CD4-positive, CD25-positive, alpha-beta regulatory T cell (primary cell): ENCODE results near the gene IKZF3. TPM values are rescaled to one million over a fixed set of nuclear protein-coding genes. Genes with fewer than 3 reads are reported as not detected.

Experiments
- ATAC-seq, 2 donors: fragments of 150-1000 bp; cut with Tn5 transposase; one replicate each; pipeline ENCODE4 v1.10.0; 2021; ENCODE audit warnings: low read depth in 2 of 2, moderate number of reproducible peaks in 2 of 2, moderate library complexity in 1 of 2
- DNase-seq, 3 donors: peaks; one replicate each; pipeline versions ENCODE4 v3.0.0 to v3.0.0-alpha.2; 2012 to 2022; ENCODE audit warnings: mixed read lengths in 1 of 3
- H3K27ac ChIP-seq: one replicate; pipeline ENCODE4 v1.7.0; 2013; ENCODE audit warnings: mild to moderate bottlenecking, low read length; ENCODE audit not compliant: insufficient read depth, poor library complexity, severe bottlenecking
- H3K27me3 ChIP-seq: one replicate; pipeline ENCODE4 v1.7.0; 2013; ENCODE audit warnings: low read length; ENCODE audit not compliant: control insufficient read depth, insufficient read depth
- H3K36me3 ChIP-seq: one replicate; pipeline ENCODE4 v1.7.0; 2013; ENCODE audit warnings: mild to moderate bottlenecking, low read length, moderate library complexity; ENCODE audit not compliant: control insufficient read depth, insufficient read depth
- H3K4me1 ChIP-seq: 2 replicates; pipeline ENCODE4 v1.7.0; 2013; ENCODE audit warnings: mild to moderate bottlenecking, low read length; ENCODE audit not compliant: insufficient read depth, control insufficient read depth, poor library complexity, severe bottlenecking
- H3K4me3 ChIP-seq: one replicate; pipeline ENCODE4 v1.7.0; 2013; ENCODE audit warnings: low read depth, mild to moderate bottlenecking, low read length, moderate library complexity
- H3K9me3 ChIP-seq, 2 experiments: 1 replicate in 1 of 2; 2 replicates in 1 of 2; pipeline ENCODE4 v1.7.0; 2013; ENCODE audit warnings: low read length in 2 of 2, mild to moderate bottlenecking in 1 of 2, moderate library complexity in 1 of 2; ENCODE audit not compliant: control insufficient read depth in 2 of 2
- H3K27ac Mint-ChIP-seq, 3 donors: one replicate each; pipeline ENCODE4 v1.8.0; 2020 to 2022; ENCODE audit warnings: mild to moderate bottlenecking in 3 of 3, mixed read lengths in 3 of 3, moderate library complexity in 2 of 3
- H3K27me3 Mint-ChIP-seq: one replicate; pipeline ENCODE4 v1.8.0; 2022; ENCODE audit warnings: mild to moderate bottlenecking, mixed read lengths
- H3K36me3 Mint-ChIP-seq: one replicate; pipeline ENCODE4 v1.8.0; 2020; ENCODE audit warnings: mixed read lengths
- H3K4me1 Mint-ChIP-seq, 4 donors: one replicate each; pipeline ENCODE4 v1.8.0; 2020 to 2022; ENCODE audit warnings: mixed read lengths in 4 of 4, mild to moderate bottlenecking in 1 of 4
- H3K4me3 Mint-ChIP-seq, 4 donors: one replicate each; pipeline ENCODE4 v1.8.0; 2020 to 2022; ENCODE audit warnings: mild to moderate bottlenecking in 4 of 4, mixed read lengths in 4 of 4, moderate library complexity in 3 of 4
- H3K9me3 Mint-ChIP-seq, 7 donors: one replicate each; pipeline ENCODE4 v1.8.0; 2020 to 2022; ENCODE audit warnings: mixed read lengths in 7 of 7, mild to moderate bottlenecking in 3 of 7, moderate library complexity in 2 of 7
- polyA plus RNA-seq, 4 donors: library from polyadenylated mRNA; unstranded; fragments of 300-500 nt; fragmentation: Illumina TruSeq; gene quantifications; one replicate each; pipeline ENCODE4 v1.2.3, GENCODE V29; 2021
- total RNA-seq: library from RNA; stranded (reverse); gene quantifications from one replicate; pipeline ENCODE4 v1.2.3, GENCODE V29; 2022

IKZF3 gene
- total and polyA plus RNA-seq, 5 donors from 2014 or later, result 30.4 to 146 (median 36.4) TPM

DNA sequence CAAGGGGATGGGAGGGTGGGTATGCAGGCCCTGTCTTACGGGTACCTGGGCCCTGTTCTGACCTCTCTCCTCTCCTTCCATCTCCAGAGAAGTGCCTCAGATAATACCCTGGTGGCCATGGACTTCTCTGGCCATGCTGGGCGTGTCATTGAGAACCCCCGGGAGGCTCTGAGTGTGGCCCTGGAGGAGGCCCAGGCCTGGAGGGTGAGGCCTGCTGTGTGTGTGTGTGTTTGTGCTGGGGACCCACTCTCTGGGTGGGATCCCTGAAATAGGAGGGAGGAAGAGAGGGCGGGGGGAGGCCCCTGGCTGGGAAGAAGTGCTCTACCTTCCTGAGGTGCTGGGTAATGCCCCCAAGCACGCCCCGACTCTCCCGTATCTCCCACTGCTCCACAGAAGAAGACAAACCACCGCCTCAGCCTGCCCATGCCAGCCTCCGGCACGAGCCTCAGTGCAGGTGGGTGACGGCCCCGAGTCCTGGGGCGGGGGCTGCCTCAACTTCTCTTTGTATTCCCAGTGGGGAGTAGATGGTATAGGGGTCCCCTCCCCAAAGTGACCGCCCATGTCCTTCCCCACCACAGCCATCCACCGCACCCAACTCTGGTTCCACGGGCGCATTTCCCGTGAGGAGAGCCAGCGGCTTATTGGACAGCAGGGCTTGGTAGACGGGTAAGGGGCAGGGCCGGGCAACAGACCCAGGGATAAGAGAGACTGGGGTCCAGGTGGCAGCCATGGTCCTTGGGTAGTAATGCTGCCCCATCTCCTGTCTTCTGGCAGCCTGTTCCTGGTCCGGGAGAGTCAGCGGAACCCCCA, 118.6 kb downstream of the IKZF3 start:
- Histone ChIP-seq H3K4me1 (no peaks in the 10 kb centered on the region), H3K9me3 (no peaks in the 10 kb centered on the region), H3K27me3 (no peaks in the 10 kb centered on the region), H3K27ac (no peak overlapping the region), H3K36me3 (no peaks in the 10 kb centered on the region), H3K4me3 (no peak overlapping the region)
- Mint-ChIP-seq H3K4me1 (peaks cover 0 to 4% (median 0%) of the 10 kb centered on the region in 4 donors), H3K27ac (no peak overlapping the region), H3K36me3 (no peaks in the 10 kb centered on the region), H3K9me3 (no peaks in the 10 kb centered on the region), H3K4me3 (no peak overlapping the region), H3K27me3 (peaks cover 20% of the 10 kb centered on the region)
- DNase-seq, result no peak
- ATAC-seq, result no peak

DNA sequence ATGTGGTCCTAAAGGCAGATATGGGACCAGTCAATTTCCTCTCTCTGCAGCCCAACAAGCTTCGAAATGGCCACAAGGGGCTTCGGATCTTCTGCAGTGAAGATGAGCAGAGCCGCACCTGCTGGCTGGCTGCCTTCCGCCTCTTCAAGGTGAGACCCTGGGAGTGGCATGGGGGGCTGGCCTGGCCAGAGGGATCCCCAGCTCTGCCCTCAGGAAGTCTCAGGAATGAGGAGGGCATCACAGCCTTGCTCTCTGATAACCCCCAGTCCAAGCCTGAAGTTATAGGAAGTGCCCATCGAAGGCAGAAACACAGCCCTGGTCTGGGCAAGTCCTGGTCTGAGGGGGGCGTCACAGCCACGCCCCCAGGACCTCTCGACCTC, 119.3 kb downstream of the IKZF3 start:
- Mint-ChIP-seq H3K36me3 (no peaks in the 10 kb centered on the region), H3K9me3 (peaks cover 0 to 1% (median 0%) of the 10 kb centered on the region in 7 donors), H3K4me1 (peaks cover 0 to 4% (median under 1%) of the 10 kb centered on the region in 4 donors), H3K4me3 (no peak overlapping the region), H3K27ac (no peak overlapping the region), H3K27me3 (peaks cover 20% of the 10 kb centered on the region)
- Histone ChIP-seq H3K36me3 (no peaks in the 10 kb centered on the region), H3K27me3 (no peaks in the 10 kb centered on the region), H3K4me1 (no peaks in the 10 kb centered on the region), H3K27ac (no peak overlapping the region), H3K4me3 (no peak overlapping the region), H3K9me3 (no peaks in the 10 kb centered on the region)
- ATAC-seq (no peak), DNase-seq (no peak)

- H3K27me3 ChIP-seq, result no peaks in the 10 kb centered on the region
- ATAC-seq, result no peak
- H3K4me3 Mint-ChIP-seq, result no peak overlapping the region
These were observed 119.9 kb downstream of the IKZF3 start for GRCh38 chr17:39744075-39744835.

GRCh38 chr17:39742856-39743436, 121.2 kb downstream of the IKZF3 start:
- no peak for ATAC-seq
- Histone ChIP-seq H3K36me3 (no peaks in the 10 kb centered on the region), H3K4me3 (no peak overlapping the region), H3K27me3 (no peaks in the 10 kb centered on the region), H3K9me3 (no peaks in the 10 kb centered on the region), H3K27ac (no peak overlapping the region), H3K4me1 (peaks cover 13% of the 10 kb centered on the region)
- H3K27me3 Mint-ChIP-seq, result peaks cover 25% of the 10 kb centered on the region
- no peak for DNase-seq
- no peaks in the 10 kb centered on the region for H3K36me3 Mint-ChIP-seq
- H3K4me3 Mint-ChIP-seq, result no peak overlapping the region
- peaks cover 0 to 1% (median 0%) of the 10 kb centered on the region in 7 donors for H3K9me3 Mint-ChIP-seq
- H3K27ac Mint-ChIP-seq, result no peak overlapping the region
- peaks cover 0 to 16% (median 6%) of the 10 kb centered on the region in 4 donors for H3K4me1 Mint-ChIP-seq

More at GRCh38 chr17:39744075-39744835, 119.9 kb downstream of the IKZF3 start:
- no peak overlapping the region for H3K27ac Mint-ChIP-seq
- Histone ChIP-seq H3K36me3 (no peaks in the 10 kb centered on the region), H3K27ac (no peak overlapping the region), H3K9me3 (no peaks in the 10 kb centered on the region), H3K4me1 (peaks cover under 1% of the 10 kb centered on the region), H3K4me3 (no peak overlapping the region)
- H3K36me3 Mint-ChIP-seq, result no peaks in the 10 kb centered on the region
- DNase-seq, result no peak
- H3K4me1 Mint-ChIP-seq, result peaks cover 0 to 6% (median 2%) of the 10 kb centered on the region in 4 donors
- H3K27me3 Mint-ChIP-seq, result peaks cover 20% of the 10 kb centered on the region
- H3K9me3 Mint-ChIP-seq, result peaks cover 0 to 1% (median 0%) of the 10 kb centered on the region in 7 donors

DNA sequence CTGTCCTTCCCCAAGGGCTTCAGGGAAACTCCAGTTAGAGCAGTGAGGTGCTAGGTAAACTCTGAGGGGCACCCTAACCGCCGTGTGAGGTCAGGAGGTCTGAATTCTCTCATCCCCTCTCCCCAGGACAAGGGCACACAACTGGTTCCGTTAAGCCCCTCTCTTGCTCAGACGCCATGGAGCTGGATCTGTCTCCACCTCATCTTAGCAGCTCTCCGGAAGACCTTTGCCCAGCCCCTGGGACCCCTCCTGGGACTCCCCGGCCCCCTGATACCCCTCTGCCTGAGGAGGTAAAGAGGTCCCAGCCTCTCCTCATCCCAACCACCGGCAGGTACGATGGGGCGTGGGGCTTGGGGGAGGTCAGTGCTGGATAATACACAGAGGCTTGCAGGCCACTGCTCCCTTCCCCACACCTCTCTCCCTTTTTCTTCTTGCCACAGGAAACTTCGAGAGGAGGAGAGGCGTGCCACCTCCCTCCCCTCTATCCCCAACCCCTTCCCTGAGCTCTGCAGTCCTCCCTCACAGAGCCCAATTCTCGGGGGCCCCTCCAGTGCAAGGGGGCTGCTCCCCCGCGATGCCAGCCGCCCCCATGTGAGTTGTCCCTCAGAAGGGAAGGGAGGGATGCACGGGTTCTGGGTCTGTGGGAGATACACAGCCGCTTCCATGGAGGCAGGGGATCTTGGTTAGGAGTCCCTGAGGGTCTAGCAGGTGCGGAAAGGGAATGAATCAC, 121.8 kb downstream of the IKZF3 start:
- ATAC-seq, result no peak

DNA sequence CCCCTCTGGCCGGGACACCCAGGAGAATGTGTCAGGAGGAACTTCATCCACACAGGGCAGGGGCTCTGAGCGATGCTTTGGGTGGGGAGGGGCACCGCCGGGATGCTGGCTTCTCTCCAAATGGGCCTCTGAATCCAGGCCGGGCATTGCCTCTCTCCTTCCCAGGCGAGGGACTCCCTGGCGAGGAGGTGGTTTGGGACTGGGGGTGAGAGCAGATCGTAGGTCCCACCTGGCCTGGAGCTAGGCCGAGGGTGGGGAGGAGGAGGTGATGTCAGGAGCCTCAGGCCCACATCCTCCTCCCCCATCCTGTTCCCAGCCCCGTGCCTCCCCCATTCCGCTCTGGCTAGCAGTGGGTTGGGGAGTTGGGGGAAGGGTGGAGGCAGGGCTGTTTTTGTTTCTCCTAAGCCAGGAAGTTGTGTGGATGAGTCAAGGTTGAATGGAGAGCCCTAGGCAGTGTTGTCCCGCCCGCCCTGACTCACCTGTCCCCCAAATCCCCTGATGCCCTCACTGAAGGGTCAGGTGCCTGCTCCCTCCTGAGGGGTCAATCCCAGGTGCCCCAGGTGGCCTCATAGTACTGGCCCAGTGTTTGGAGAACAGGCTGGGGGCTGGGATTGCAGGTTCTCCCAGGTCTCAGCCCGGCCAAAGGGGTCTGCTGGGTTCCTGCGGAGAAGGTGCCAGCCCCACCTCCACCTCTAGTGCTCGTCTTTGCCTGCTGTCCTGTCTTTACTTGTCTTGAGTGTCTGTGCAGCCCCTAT, 123.6 kb downstream of the IKZF3 start:
- Mint-ChIP-seq H3K4me3 (no peak overlapping the region), H3K27ac (no peak overlapping the region), H3K4me1 (peaks cover 0 to 22% (median 4%) of the 10 kb centered on the region in 4 donors), H3K27me3 (peaks cover 38% of the 10 kb centered on the region), H3K9me3 (peaks cover 0 to 1% (median 0%) of the 10 kb centered on the region in 7 donors), H3K36me3 (no peaks in the 10 kb centered on the region)
- no peaks in the 10 kb centered on the region for H3K36me3 ChIP-seq
- DNase-seq, result no peak
- no peak overlapping the region for H3K27ac ChIP-seq
- no peak overlapping the region for H3K4me3 ChIP-seq
- H3K9me3 ChIP-seq, result no peaks in the 10 kb centered on the region
- H3K4me1 ChIP-seq, result peaks cover 16% of the 10 kb centered on the region
- no peak for ATAC-seq
- H3K27me3 ChIP-seq, result no peaks in the 10 kb centered on the region

More for the DNA sequence above, 121.8 kb downstream of the IKZF3 start:
- DNase-seq, result no peak
- H3K4me1 Mint-ChIP-seq, result peaks cover 0 to 16% (median 6%) of the 10 kb centered on the region in 4 donors
- H3K27ac ChIP-seq, result no peak overlapping the region
- H3K36me3 ChIP-seq, result no peaks in the 10 kb centered on the region
- no peak overlapping the region for H3K4me3 Mint-ChIP-seq
- peaks cover 0 to 1% (median 0%) of the 10 kb centered on the region in 7 donors for H3K9me3 Mint-ChIP-seq
- H3K27ac Mint-ChIP-seq, result no peak overlapping the region
- peaks cover 16% of the 10 kb centered on the region for H3K4me1 ChIP-seq
- no peaks in the 10 kb centered on the region for H3K9me3 ChIP-seq
- H3K4me3 ChIP-seq, result no peak overlapping the region
- peaks cover 29% of the 10 kb centered on the region for H3K27me3 Mint-ChIP-seq
- no peaks in the 10 kb centered on the region for H3K27me3 ChIP-seq
- no peaks in the 10 kb centered on the region for H3K36me3 Mint-ChIP-seq
